Loucy (cell line): ENCODE measurements around the gene SAP30L.

Source experiments
- CTCF ChIP-seq: fragments of 200-600 bp; sonication (generic); conservative IDR thresholded peaks from 2 replicates; pipeline ENCODE4 v1.5.1; 2014; ENCODE audit warnings: mild to moderate bottlenecking, antibody characterized with exemption, low read length
- EZH2phosphoT487 ChIP-seq: fragments of 200-600 bp; IDR thresholded peaks from 2 replicates; pipeline ENCODE4 v1.6.1; 2018; ENCODE audit warnings: antibody characterized with exemption, mild to moderate bottlenecking, moderate library complexity, borderline replicate concordance

GRCh38 chr5:154483654-154484392 is 38.0 kb downstream of the SAP30L start:
- TF ChIP-seq CTCF (no peak), EZH2phosphoT487 (no peak)
